CD14-positive monocyte (primary cell): Measurements from ENCODE around the gene BCL3. TPM values are rescaled to one million over a fixed set of nuclear protein-coding genes. Genes with fewer than 3 reads are reported as not detected.
"Not testable (repeated sequence)": the region's sequence is repeated elsewhere in the genome, so short reads cannot be mapped to it uniquely, and the experiment has no call there.

Source experiments
- DNase-seq, 3 donors: peaks; one replicate each; pipeline ENCODE4 v3.0.0-alpha.2; 2011 to 2022
- H2AFZ ChIP-seq: 2 replicates; pipeline ENCODE4 v1.6.0; 2012; ENCODE audit warnings: mild to moderate bottlenecking, low read depth, low read length, inconsistent platforms; ENCODE audit not compliant: insufficient read depth, poor library complexity, severe bottlenecking
- H3K27ac ChIP-seq, 2 donors: 1 replicate in 1 of 2; 2 replicates in 1 of 2; pipeline ENCODE4 v1.5.1; 2012 to 2013; ENCODE audit warnings: low read length in 2 of 2, control low read depth in 1 of 2, inconsistent platforms in 1 of 2, low read depth in 1 of 2, mild to moderate bottlenecking in 1 of 2
- H3K27me3 ChIP-seq, 2 donors: one replicate each; pipeline versions ENCODE4 v1.6.0 to v1.6.1; 2011 to 2013; ENCODE audit warnings: low read length in 2 of 2; ENCODE audit not compliant: control insufficient read depth in 2 of 2, insufficient read depth in 2 of 2
- H3K36me3 ChIP-seq, 2 donors: replicated peaks in 1 of 2; 1 replicate in 1 of 2; 2 replicates in 1 of 2; pipeline versions ENCODE4 v1.5.1 to v1.6.1; 2012 to 2013; ENCODE audit warnings: low read length in 2 of 2, control low read depth in 1 of 2, inconsistent platforms in 1 of 2, mild to moderate bottlenecking in 1 of 2; ENCODE audit not compliant: insufficient read depth in 2 of 2, control insufficient read depth in 1 of 2
- H3K4me1 ChIP-seq, 2 donors: 1 replicate in 1 of 2; 2 replicates in 1 of 2; pipeline versions ENCODE4 v1.5.1 to v1.6.1; 2012 to 2013; ENCODE audit warnings: low read length in 2 of 2, control low read depth in 1 of 2, inconsistent platforms in 1 of 2, mild to moderate bottlenecking in 1 of 2, moderate library complexity in 1 of 2; ENCODE audit not compliant: insufficient read depth in 2 of 2, control insufficient read depth in 1 of 2
- H3K4me2 ChIP-seq: replicated peaks from 2 replicates; pipeline ENCODE3; 2012; ENCODE audit warnings: low read length, moderate library complexity, mild to moderate bottlenecking; ENCODE audit not compliant: poor library complexity, severe bottlenecking; ENCODE audit errors: extremely low read depth
- H3K4me3 ChIP-seq, 3 experiments: fragments of 200-600 bp in 1 of 3; sonication (generic) in 1 of 3; replicated peaks in 1 of 3; 1 replicate in 2 of 3; 2 replicates in 1 of 3; pipeline ENCODE4 v1.5.1; 2011 to 2013; ENCODE audit warnings: low read length in 3 of 3, mild to moderate bottlenecking in 3 of 3, control low read depth in 2 of 3, low read depth in 2 of 3, inconsistent platforms in 1 of 3, moderate library complexity in 1 of 3
- H3K79me2 ChIP-seq: 2 replicates; pipeline ENCODE4 v1.6.0; 2012; ENCODE audit warnings: mild to moderate bottlenecking, control low read depth, inconsistent platforms, low read length, moderate library complexity; ENCODE audit not compliant: insufficient read depth
- H3K9ac ChIP-seq: 2 replicates; pipeline ENCODE4 v1.6.0; 2017; ENCODE audit warnings: low read length, mild to moderate bottlenecking; ENCODE audit not compliant: insufficient read depth, poor library complexity, severe bottlenecking
- H3K9me3 ChIP-seq, 2 donors: replicated peaks in 1 of 2; 1 replicate in 1 of 2; 2 replicates in 1 of 2; pipeline versions ENCODE4 v1.5.1 to v1.6.1; 2012 to 2013; ENCODE audit warnings: low read length in 2 of 2, control low read depth in 1 of 2; ENCODE audit not compliant: control insufficient read depth in 1 of 2, insufficient read depth in 1 of 2
- H4K20me1 ChIP-seq: 2 replicates; pipeline ENCODE4 v1.6.0; 2012; ENCODE audit warnings: mild to moderate bottlenecking, low read length, control low read depth, moderate library complexity; ENCODE audit not compliant: insufficient read depth
- H3K27ac Mint-ChIP-seq, 7 donors: one replicate each; pipeline ENCODE4 v1.8.0; 2020; ENCODE audit warnings: mild to moderate bottlenecking in 7 of 7, mixed read lengths in 7 of 7, moderate library complexity in 6 of 7, inconsistent platforms in 2 of 7
- H3K27me3 Mint-ChIP-seq, 3 donors: one replicate each; pipeline ENCODE4 v1.8.0; 2021 to 2022; ENCODE audit warnings: low read depth in 3 of 3, mild to moderate bottlenecking in 3 of 3, mixed read lengths in 3 of 3, moderate library complexity in 3 of 3, inconsistent platforms in 1 of 3
- H3K36me3 Mint-ChIP-seq, 2 donors: one replicate each; pipeline ENCODE4 v1.8.0; 2020; ENCODE audit warnings: mixed read lengths in 2 of 2, inconsistent platforms in 1 of 2, mild to moderate bottlenecking in 1 of 2
- H3K4me1 Mint-ChIP-seq: one replicate; pipeline ENCODE4 v1.8.0; 2020; ENCODE audit warnings: mild to moderate bottlenecking, mixed read lengths
- H3K4me3 Mint-ChIP-seq, 2 donors: one replicate each; pipeline ENCODE4 v1.8.0; 2020; ENCODE audit warnings: mild to moderate bottlenecking in 2 of 2, mixed read lengths in 2 of 2, moderate library complexity in 1 of 2
- H3K9me3 Mint-ChIP-seq, 7 donors: one replicate each; pipeline ENCODE4 v1.8.0; 2020 to 2022; ENCODE audit warnings: mixed read lengths in 7 of 7, mild to moderate bottlenecking in 6 of 7, moderate library complexity in 6 of 7, inconsistent platforms in 2 of 7
- WGBS: methylation state at CpG from one replicate; pipeline ENCODE4 v1.1.5; 2013; ENCODE audit warnings: missing lambda C conversion rate; ENCODE audit not compliant: insufficient coverage; 5-methylcytosine and 5-hydroxymethylcytosine counted together
- intact Hi-C, 2 donors: fragments of 100-400 bp; cut with micrococcal nuclease; formaldehyde crosslinking; loops; one replicate each; pipeline versions ENCODE4 v1.15.0 to v1.15.1; 2023
- polyA plus RNA-seq, 3 donors: library from polyadenylated mRNA; depleted of rRNA in 1 of 3; unstranded in 2 of 3; stranded (reverse) in 1 of 3; fragments of 300-500 nt in 2 of 3; fragments of >200 nt in 1 of 3; fragmentation: Illumina TruSeq in 2 of 3; gene quantifications; 1 replicate in 2 of 3; 2 replicates in 1 of 3; pipeline ENCODE4 v1.2.3, GENCODE V29; 2012 to 2021
- TF ChIP-seq, protein P1 (sequence below): fragments of 200-600 bp; IDR thresholded peaks from one replicate; pipeline ENCODE4 v1.8.0; 2022; ENCODE audit warnings: antibody characterized with exemption, mild to moderate bottlenecking

Gene BCL3
- polyA plus RNA-seq, 3 donors = 18.7 to 160 (median 23.1) TPM

DNA sequence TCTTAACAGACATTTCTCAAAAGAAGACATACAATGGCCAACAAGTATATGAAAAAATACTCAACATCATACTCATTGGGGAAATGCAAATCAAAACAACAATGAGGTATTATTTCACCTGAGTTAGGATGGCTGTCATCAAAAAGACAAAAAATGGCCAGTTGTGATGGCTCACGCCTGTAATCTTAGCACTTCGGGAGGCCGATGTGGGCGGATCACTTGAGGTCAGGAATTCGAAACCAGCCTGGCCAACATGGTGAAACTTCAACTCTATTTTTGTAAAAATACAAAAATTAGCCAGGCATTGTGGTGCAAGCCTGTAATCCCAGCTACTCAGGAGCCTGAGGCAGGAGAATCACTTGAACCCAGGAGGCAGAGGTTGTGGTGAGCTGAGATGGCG lies 27.6 kb upstream of the BCL3 start:
- DNase-seq = no peak
- Histone ChIP-seq H3K27me3 (no peaks in the 10 kb centered on the region), H3K9ac (no peak overlapping the region), H3K9me3 (peaks cover under 1% of the 10 kb centered on the region in 2 donors), H3K79me2 (no peaks in the 10 kb centered on the region), H2AFZ (no peak overlapping the region), H4K20me1 (no peaks in the 10 kb centered on the region), H3K36me3 (no peaks in the 10 kb centered on the region), H3K27ac (no peak overlapping the region), H3K4me2 (no peak overlapping the region), H3K4me3 (no peak overlapping the region), H3K4me1 (peaks cover 59 to 70% of the 10 kb centered on the region in 2 donors)
- TF ChIP-seq, protein P1, sequence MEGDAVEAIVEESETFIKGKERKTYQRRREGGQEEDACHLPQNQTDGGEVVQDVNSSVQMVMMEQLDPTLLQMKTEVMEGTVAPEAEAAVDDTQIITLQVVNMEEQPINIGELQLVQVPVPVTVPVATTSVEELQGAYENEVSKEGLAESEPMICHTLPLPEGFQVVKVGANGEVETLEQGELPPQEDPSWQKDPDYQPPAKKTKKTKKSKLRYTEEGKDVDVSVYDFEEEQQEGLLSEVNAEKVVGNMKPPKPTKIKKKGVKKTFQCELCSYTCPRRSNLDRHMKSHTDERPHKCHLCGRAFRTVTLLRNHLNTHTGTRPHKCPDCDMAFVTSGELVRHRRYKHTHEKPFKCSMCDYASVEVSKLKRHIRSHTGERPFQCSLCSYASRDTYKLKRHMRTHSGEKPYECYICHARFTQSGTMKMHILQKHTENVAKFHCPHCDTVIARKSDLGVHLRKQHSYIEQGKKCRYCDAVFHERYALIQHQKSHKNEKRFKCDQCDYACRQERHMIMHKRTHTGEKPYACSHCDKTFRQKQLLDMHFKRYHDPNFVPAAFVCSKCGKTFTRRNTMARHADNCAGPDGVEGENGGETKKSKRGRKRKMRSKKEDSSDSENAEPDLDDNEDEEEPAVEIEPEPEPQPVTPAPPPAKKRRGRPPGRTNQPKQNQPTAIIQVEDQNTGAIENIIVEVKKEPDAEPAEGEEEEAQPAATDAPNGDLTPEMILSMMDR = no peak
- Mint-ChIP-seq H3K36me3 (no peaks in the 10 kb centered on the region), H3K27ac (peak overlapping the region in 2 of 7 donors; percentile 33 to 54), H3K27me3 (peaks cover under 1 to 6% (median 6%) of the 10 kb centered on the region in 3 donors), H3K4me1 (peaks cover 64% of the 10 kb centered on the region), H3K4me3 (no peak overlapping the region), H3K9me3 (peaks cover 0 to 3% (median under 1%) of the 10 kb centered on the region in 7 donors)
- intact Hi-C loops = loop anchor here in 1 of 2 donors (5.0 to 10.0 kb wide), 3 partner anchors 34 to 124 kb away; partner anchors contain the start of gene NECTIN2
- WGBS = 62% methylated on average over 4 of the region's 6 CpGs

DNA sequence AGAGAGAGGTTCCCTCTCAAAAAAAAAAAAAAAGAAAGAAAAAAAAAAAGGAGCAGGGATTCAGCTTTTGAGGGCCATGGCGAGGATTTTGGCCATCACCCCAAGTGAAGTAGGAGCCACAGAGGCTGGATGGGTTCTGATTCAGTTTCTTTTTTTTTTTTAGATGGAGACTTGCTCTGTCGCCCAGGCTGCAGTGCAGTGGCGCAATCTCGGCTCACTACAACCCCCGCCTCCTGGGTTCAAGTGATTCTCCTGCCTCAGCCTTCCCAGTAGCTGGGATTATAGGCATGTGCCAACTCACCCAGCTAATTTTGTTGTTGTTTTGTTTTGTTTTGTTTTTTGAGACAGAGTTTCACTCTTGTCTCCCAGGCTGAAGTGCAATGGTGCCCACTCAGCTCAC lies 27.1 kb upstream of the BCL3 start:
- not testable (repeated sequence) for H3K36me3 ChIP-seq, H3K27me3 Mint-ChIP-seq, H3K4me3 ChIP-seq, H2AFZ ChIP-seq, H3K9me3 Mint-ChIP-seq, H3K27me3 ChIP-seq, H3K9ac ChIP-seq, DNase-seq, H3K79me2 ChIP-seq, H3K27ac ChIP-seq, H3K36me3 Mint-ChIP-seq, H3K9me3 ChIP-seq, H4K20me1 ChIP-seq
- intact Hi-C loops = loop anchor here in 1 of 2 donors (5.0 to 10.0 kb wide), 3 partner anchors 34 to 123 kb away; partner anchors contain the start of gene NECTIN2
- Mint-ChIP-seq H3K4me3 (peak overlapping the region in 1 of 2 donors; percentile 37), H3K4me1 (peaks cover 66% of the 10 kb centered on the region), H3K27ac (peak overlapping the region in 4 of 7 donors; percentile 75 to 80 (median 77))
- 78% methylated on average over 3 of the region's 5 CpGs for WGBS
- Histone ChIP-seq H3K4me2 (peak overlapping the region; percentile 56), H3K4me1 (peaks cover 59 to 70% of the 10 kb centered on the region in 2 donors)
